MM.1S (cell line): ENCODE data around the gene ZNF664.

ENCODE experiments used
- DNase-seq: peaks from one replicate; pipeline ENCODE4 v3.0.0-alpha.2; 2015
- H2AFZ ChIP-seq: fragments of 300-600 bp; sonication (generic); 2 replicates; pipeline ENCODE4 v1.6.0; 2016; ENCODE audit warnings: antibody characterized with exemption, low read length
- H3F3A ChIP-seq: fragments of 300-600 bp; sonication (generic); 2 replicates; pipeline ENCODE4 v1.6.1; 2016; ENCODE audit warnings: mild to moderate bottlenecking, antibody characterized with exemption, low read length, moderate library complexity, mixed read lengths; ENCODE audit not compliant: insufficient read depth
- H3K27ac ChIP-seq: fragments of 300-600 bp; sonication (generic); 2 replicates; pipeline ENCODE4 v1.5.1; 2016; ENCODE audit warnings: mild to moderate bottlenecking, low read length
- H3K27me3 ChIP-seq: fragments of 300-600 bp; sonication (generic); replicated peaks from 2 replicates; pipeline ENCODE4 v1.6.0; 2016; ENCODE audit warnings: low read length; ENCODE audit not compliant: insufficient read depth
- H3K36me3 ChIP-seq: fragments of 300-600 bp; sonication (generic); replicated peaks from 2 replicates; pipeline ENCODE4 v1.6.1; 2016; ENCODE audit warnings: mild to moderate bottlenecking, low read length, mixed read lengths; ENCODE audit not compliant: insufficient read depth
- H3K4me1 ChIP-seq: fragments of 300-600 bp; sonication (generic); 2 replicates; pipeline ENCODE4 v1.6.1; 2016; ENCODE audit warnings: low read length, mixed read lengths
- H3K4me2 ChIP-seq: fragments of 300-600 bp; sonication (generic); 2 replicates; pipeline ENCODE4 v1.6.0; 2016; ENCODE audit warnings: low read depth, low read length
- H3K4me3 ChIP-seq: fragments of 300-600 bp; sonication (generic); 2 replicates; pipeline ENCODE4 v1.5.1; 2016; ENCODE audit warnings: low read length, mixed read lengths
- H3K79me2 ChIP-seq: fragments of 300-600 bp; sonication (generic); 2 replicates; pipeline ENCODE4 v1.6.1; 2016; ENCODE audit warnings: mixed run types, low read length, mixed read lengths
- H3K9ac ChIP-seq: fragments of 300-600 bp; sonication (generic); 2 replicates; pipeline ENCODE4 v1.6.1; 2016; ENCODE audit warnings: low read length, mixed read lengths
- H3K9me2 ChIP-seq: fragments of 300-600 bp; sonication (generic); replicated peaks from 2 replicates; pipeline ENCODE4 v1.6.1; 2016; ENCODE audit warnings: mild to moderate bottlenecking, low read length, mixed read lengths; ENCODE audit not compliant: insufficient read depth
- H3K9me3 ChIP-seq: fragments of 300-600 bp; sonication (generic); replicated peaks from 2 replicates; pipeline ENCODE4 v1.6.1; 2016; ENCODE audit warnings: mild to moderate bottlenecking, low read length, mixed read lengths; ENCODE audit not compliant: insufficient read depth
- H4K20me1 ChIP-seq: fragments of 300-600 bp; sonication (generic); 2 replicates; pipeline ENCODE4 v1.6.1; 2016; ENCODE audit warnings: mild to moderate bottlenecking, low read length, moderate library complexity, mixed read lengths; ENCODE audit not compliant: insufficient read depth
- EZH2 ChIP-seq: fragments of 300-600 bp; sonication (generic); optimal IDR thresholded peaks from 2 replicates; pipeline ENCODE3; 2017; ENCODE audit warnings: low read depth, mild to moderate bottlenecking, antibody characterized with exemption, low read length, mixed read lengths
- EZH2phosphoT487 ChIP-seq: fragments of 300-600 bp; sonication (generic); IDR thresholded peaks from 2 replicates; pipeline ENCODE4 v1.6.1; 2018; ENCODE audit warnings: antibody characterized with exemption, low read length
- TF ChIP-seq, protein P1 (sequence below): fragments of 300-600 bp; sonication (generic); IDR thresholded peaks from 2 replicates; pipeline ENCODE4 v1.5.1; 2016; ENCODE audit warnings: antibody characterized with exemption, low read length, mixed read lengths

ZNF664 gene

DNA sequence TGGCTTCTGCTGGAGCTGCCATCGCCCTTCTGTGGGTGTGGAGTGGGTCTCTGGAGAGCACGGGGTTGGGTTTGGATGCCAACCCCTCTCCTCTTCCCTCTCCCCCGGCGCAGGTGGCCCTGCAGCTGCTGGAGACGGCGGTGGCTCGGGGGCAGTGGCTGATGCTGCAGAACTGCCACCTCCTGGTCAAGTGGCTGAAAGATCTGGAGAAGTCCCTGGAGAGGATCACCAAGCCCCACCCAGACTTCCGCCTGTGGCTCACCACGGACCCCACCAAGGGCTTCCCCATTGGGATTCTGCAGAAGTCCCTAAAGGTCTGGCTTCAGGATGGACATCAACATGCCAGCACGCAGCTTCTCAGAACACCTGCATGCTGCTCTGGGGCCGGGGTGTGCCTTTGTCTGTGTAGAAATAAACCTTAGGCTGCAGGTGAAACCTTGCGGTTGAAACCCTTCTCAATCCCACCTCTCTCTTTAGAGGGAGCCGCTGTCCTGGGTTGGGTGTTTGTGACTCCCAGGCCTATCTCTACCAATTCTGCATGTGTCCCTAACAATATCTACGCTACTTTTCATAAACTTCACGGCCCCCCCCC is 44.6 kb upstream of the ZNF664 start:
- TF ChIP-seq EZH2 (no peak), EZH2phosphoT487 (no peak)
- TF ChIP-seq, protein P1, sequence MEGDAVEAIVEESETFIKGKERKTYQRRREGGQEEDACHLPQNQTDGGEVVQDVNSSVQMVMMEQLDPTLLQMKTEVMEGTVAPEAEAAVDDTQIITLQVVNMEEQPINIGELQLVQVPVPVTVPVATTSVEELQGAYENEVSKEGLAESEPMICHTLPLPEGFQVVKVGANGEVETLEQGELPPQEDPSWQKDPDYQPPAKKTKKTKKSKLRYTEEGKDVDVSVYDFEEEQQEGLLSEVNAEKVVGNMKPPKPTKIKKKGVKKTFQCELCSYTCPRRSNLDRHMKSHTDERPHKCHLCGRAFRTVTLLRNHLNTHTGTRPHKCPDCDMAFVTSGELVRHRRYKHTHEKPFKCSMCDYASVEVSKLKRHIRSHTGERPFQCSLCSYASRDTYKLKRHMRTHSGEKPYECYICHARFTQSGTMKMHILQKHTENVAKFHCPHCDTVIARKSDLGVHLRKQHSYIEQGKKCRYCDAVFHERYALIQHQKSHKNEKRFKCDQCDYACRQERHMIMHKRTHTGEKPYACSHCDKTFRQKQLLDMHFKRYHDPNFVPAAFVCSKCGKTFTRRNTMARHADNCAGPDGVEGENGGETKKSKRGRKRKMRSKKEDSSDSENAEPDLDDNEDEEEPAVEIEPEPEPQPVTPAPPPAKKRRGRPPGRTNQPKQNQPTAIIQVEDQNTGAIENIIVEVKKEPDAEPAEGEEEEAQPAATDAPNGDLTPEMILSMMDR = no peak; the same call in 1 of the 2 replicates
- H3F3A ChIP-seq = peaks cover 13% of the 10 kb centered on the region
- H3K4me3 ChIP-seq = peak overlapping the region; percentile 22; the same call in 1 of the 2 replicates
- peak overlapping the region; percentile 18; the same call in 1 of the 2 replicates for H3K27ac ChIP-seq
- H3K4me2 ChIP-seq = peak overlapping the region; percentile 66
- H2AFZ ChIP-seq = no peak overlapping the region
- no peak overlapping the region for H3K9ac ChIP-seq
- no peaks in the 10 kb centered on the region for H3K9me3 ChIP-seq
- H3K79me2 ChIP-seq = no peaks in the 10 kb centered on the region
- no peaks in the 10 kb centered on the region for H3K27me3 ChIP-seq
- H3K36me3 ChIP-seq = no peaks in the 10 kb centered on the region
- peaks cover 5% of the 10 kb centered on the region; the same call in 1 of the 2 replicates for H3K4me1 ChIP-seq
- peak; percentile 57 for DNase-seq
- no peaks in the 10 kb centered on the region for H3K9me2 ChIP-seq
- no peaks in the 10 kb centered on the region for H4K20me1 ChIP-seq

DNA sequence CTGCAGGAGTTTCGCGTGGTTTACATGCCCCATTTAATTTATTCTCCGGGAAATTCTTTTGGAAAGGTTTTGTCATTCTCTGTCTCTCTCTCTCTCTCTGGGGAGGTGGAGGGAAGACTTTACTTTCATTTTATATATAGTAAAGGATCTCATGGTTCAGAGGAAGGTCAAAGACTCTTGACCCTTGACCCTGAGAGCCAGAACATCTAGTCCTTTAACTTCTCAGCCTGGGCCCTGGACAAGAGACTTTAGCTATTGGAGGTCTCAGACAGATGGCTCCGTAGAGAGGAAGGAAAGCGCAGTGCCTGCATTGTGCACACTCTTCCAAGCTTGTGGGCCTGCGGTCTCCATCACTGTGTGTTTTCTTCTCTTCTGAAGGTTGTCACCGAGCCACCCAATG is 44.1 kb upstream of the ZNF664 start:
- peaks cover 5% of the 10 kb centered on the region; the same call in 1 of the 2 replicates for H3K4me1 ChIP-seq
- H3K9me3 ChIP-seq = no peaks in the 10 kb centered on the region
- peak overlapping the region; percentile 22; the same call in 1 of the 2 replicates for H3K4me3 ChIP-seq
- no peaks in the 10 kb centered on the region for H3K79me2 ChIP-seq
- no peaks in the 10 kb centered on the region for H3K9me2 ChIP-seq
- no peak overlapping the region for H2AFZ ChIP-seq
- peak overlapping the region; percentile 18; the same call in 1 of the 2 replicates for H3K27ac ChIP-seq
- H4K20me1 ChIP-seq = no peaks in the 10 kb centered on the region
- TF ChIP-seq, protein P1 = no peak
- TF ChIP-seq EZH2phosphoT487 (no peak), EZH2 (no peak)
- DNase-seq = peak; percentile 13
- no peak overlapping the region for H3K9ac ChIP-seq
- no peaks in the 10 kb centered on the region for H3K27me3 ChIP-seq
- H3F3A ChIP-seq = peaks cover 13% of the 10 kb centered on the region
- H3K36me3 ChIP-seq = no peaks in the 10 kb centered on the region
- peak overlapping the region; percentile 66; the same call in 1 of the 2 replicates for H3K4me2 ChIP-seq

DNA sequence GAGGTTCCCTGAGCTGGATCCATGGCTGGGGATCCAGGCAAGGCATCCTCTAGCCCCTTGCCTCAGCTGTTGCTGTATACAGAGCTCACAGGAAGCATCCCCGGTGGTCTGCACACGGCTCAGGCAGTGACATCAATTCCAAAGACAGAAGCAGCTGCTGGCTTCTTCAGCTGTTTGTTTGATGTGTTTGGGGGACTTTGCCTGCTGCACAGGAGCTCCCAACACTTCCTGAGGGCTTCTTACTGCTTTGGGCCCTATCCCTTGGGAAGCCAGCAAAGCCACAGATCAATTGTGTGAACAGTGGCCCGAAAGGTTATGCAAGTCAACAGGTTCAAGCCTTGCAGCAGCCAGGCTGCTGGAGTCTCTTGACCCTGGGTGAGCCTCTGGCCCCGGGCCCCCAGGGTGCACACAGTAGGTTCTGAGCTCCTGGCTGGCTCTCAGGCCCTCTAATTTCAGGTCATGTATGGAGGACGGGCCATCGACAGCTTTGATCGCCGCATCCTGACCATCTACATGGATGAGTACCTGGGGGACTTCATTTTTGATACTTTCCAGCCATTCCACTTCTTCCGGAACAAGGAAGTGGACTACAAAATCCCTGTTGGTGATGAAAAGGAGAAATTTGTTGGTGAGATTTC is 43.0 kb upstream of the ZNF664 start:
- no peaks in the 10 kb centered on the region for H3K27me3 ChIP-seq
- H4K20me1 ChIP-seq = no peaks in the 10 kb centered on the region
- DNase-seq = no peak

More for the DNA sequence above, 43.0 kb upstream of the ZNF664 start:
- Histone ChIP-seq H3K9me3 (no peaks in the 10 kb centered on the region), H2AFZ (no peak overlapping the region), H3F3A (peaks cover 13% of the 10 kb centered on the region), H3K27ac (no peak overlapping the region), H3K4me2 (no peak overlapping the region), H3K4me1 (peaks cover 5% of the 10 kb centered on the region; the same call in 1 of the 2 replicates), H3K9me2 (no peaks in the 10 kb centered on the region), H3K36me3 (no peaks in the 10 kb centered on the region), H3K4me3 (no peak overlapping the region), H3K79me2 (no peaks in the 10 kb centered on the region), H3K9ac (no peak overlapping the region)
- TF ChIP-seq, protein P1 = no peak
- TF ChIP-seq EZH2 = no peak
- no peak for TF ChIP-seq EZH2phosphoT487
